Measurements from ENCODE around the gene RGR.

Gene RGR

GRCh38 chr10:84214612-84215235, 30.1 kb upstream of the RGR start:
- TF ChIP-seq CTCF (IDR thresholded peaks at IDR 0.05; ENCODE audit: low read depth, low read length, missing control alignments): peak; percentile 32
- no peak for DNase-seq (ENCODE audit: low read depth)
- no peak overlapping the region for H3K4me3 ChIP-seq (ENCODE audit: low read depth, low read length)
- in situ Hi-C loops (cut with HindIII; ENCODE audit: low sequenced_read_pairs): no loop called here

GRCh38 chr10:84216834-84217233, 28.0 kb upstream of the RGR start:
- TF ChIP-seq CTCF (IDR thresholded peaks at IDR 0.05; ENCODE audit: low read depth, low read length, missing control alignments): no peak
- H3K4me3 ChIP-seq (ENCODE audit: low read depth, low read length): no peak overlapping the region
- in situ Hi-C loops (cut with HindIII; ENCODE audit: low sequenced_read_pairs): no loop called here
- no peak for DNase-seq (ENCODE audit: low read depth)

GRCh38 chr10:84217746-84218145, 27.1 kb upstream of the RGR start:
- no peak for TF ChIP-seq CTCF (IDR thresholded peaks at IDR 0.05; ENCODE audit: low read depth, low read length, missing control alignments)
- in situ Hi-C loops (cut with HindIII; ENCODE audit: low sequenced_read_pairs): no loop called here
- no peak for DNase-seq (ENCODE audit: low read depth)
- H3K4me3 ChIP-seq (ENCODE audit: low read depth, low read length): no peak overlapping the region

- DNase-seq (ENCODE audit: low read depth): no peak
- no peak overlapping the region for H3K4me3 ChIP-seq (ENCODE audit: low read depth, low read length)
- no peak for TF ChIP-seq CTCF (IDR thresholded peaks at IDR 0.05; ENCODE audit: low read depth, low read length, missing control alignments)
- in situ Hi-C loops (cut with HindIII; ENCODE audit: low sequenced_read_pairs): no loop called here
Measured at GRCh38 chr10:84221916-84222315, 22.9 kb upstream of the RGR start.

GRCh38 chr10:84224411-84225028, 20.3 kb upstream of the RGR start:
- no peak for TF ChIP-seq CTCF (IDR thresholded peaks at IDR 0.05; ENCODE audit: low read depth, low read length, missing control alignments)
- DNase-seq (ENCODE audit: low read depth): no peak
- H3K4me3 ChIP-seq (ENCODE audit: low read depth, low read length): no peak overlapping the region
- in situ Hi-C loops (cut with HindIII; ENCODE audit: low sequenced_read_pairs): no loop called here

- in situ Hi-C loops (cut with HindIII; ENCODE audit: low sequenced_read_pairs): no loop called here
- no peak for TF ChIP-seq CTCF (IDR thresholded peaks at IDR 0.05; ENCODE audit: low read depth, low read length, missing control alignments)
- H3K4me3 ChIP-seq (ENCODE audit: low read depth, low read length): no peak within 1 kb of the TSS
- DNase-seq (ENCODE audit: low read depth): no peak
Measured at GRCh38 chr10:84225427-84226173, 19.3 kb upstream of the RGR start, which contains the start of gene LRIT2. Gene LRIT2 (minus strand): TSS chr10:84225544. CDS start chr10:84225520, 24 bp downstream.

All from astrocyte of the cerebellum (primary cell).